ENCODE data around the gene PTRHD1. TPM values are rescaled to one million over a fixed set of nuclear protein-coding genes. Genes with fewer than 3 reads are reported as not detected.

The PTRHD1 gene, protein sequence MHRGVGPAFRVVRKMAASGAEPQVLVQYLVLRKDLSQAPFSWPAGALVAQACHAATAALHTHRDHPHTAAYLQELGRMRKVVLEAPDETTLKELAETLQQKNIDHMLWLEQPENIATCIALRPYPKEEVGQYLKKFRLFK
- total RNA-seq (10 to 100 TPM; 14.9 to 68.1 (median 21.1) TPM), polyA plus RNA-seq (10 to 100 TPM; 21.0 to 57.8 TPM)
- long read RNA-seq, donor 1, transcript PTRHD1-201 (2 exons, 1,105 nt), result major isoform, 8 of 10 reads
- long read RNA-seq, donor 1, partial matches to known transcripts, result 0 of 10 reads
- long read RNA-seq, donor 1, other reads (novel, unspliced or antisense), result 2 of 10 reads
- long read RNA-seq, donor 2, transcript PTRHD1-201 (2 exons, 1,105 nt), result major isoform, 64 of 65 reads
- long read RNA-seq, donor 2, partial matches to known transcripts, result 0 of 65 reads
- long read RNA-seq, donor 2, other reads (novel, unspliced or antisense), result 0 of 65 reads
- long read RNA-seq, donor 3, transcript PTRHD1-201 (2 exons, 1,105 nt), result major isoform, 19 of 19 reads
- long read RNA-seq, donor 3, partial matches to known transcripts, result 0 of 19 reads
- long read RNA-seq, donor 3, other reads (novel, unspliced or antisense), result 0 of 19 reads

- peak; percentile 94 to 97 (median 95) for DNase-seq
- Histone ChIP-seq H3K4me3 (peak within 1 kb of the TSS; percentile 89), H3K36me3 (no peaks in the 10 kb centered on the region), H3K27me3 (no peaks in the 10 kb centered on the region), H3K9me3 (no peaks in the 10 kb centered on the region), H3K4me1 (ENCODE audit: insufficient read depth) (peaks cover 3% of the 10 kb centered on the region), H3K27ac (peak within 1 kb of the TSS; percentile 92 to 99)
- intact Hi-C loops (cut with DNase I), result no loop called here
- 0 to 1% (median 0%) methylated on average over 71 to 74 of the region's 74 CpGs for WGBS, 3 donors
- peak; percentile 33 for TF ChIP-seq POLR2A (IDR thresholded peaks at IDR 0.05)
- no peak for TF ChIP-seq EP300 (IDR thresholded peaks at IDR 0.05)
- peak; percentile 53 to 57 (median 54) for TF ChIP-seq CTCF (IDR thresholded peaks at IDR 0.05)
Observed at GRCh38 chr2:24792874-24793760, at the start of gene PTRHD1, which contains the start of gene CENPO. TSS of gene PTRHD1 (minus strand) at chr2:24793391. CDS start at chr2:24793377, 14 bp downstream. TSS of gene CENPO (plus strand) at chr2:24793425. CDS start at chr2:24793920, 495 bp downstream.

GRCh38 chr2:24842081-24843050, 49.2 kb upstream of the PTRHD1 start:
- Histone ChIP-seq H3K4me1 (ENCODE audit: insufficient read depth) (peaks cover 3% of the 10 kb centered on the region), H3K4me3 (no peak overlapping the region), H3K27me3 (no peaks in the 10 kb centered on the region), H3K27ac (no peak overlapping the region), H3K9me3 (no peaks in the 10 kb centered on the region), H3K36me3 (no peaks in the 10 kb centered on the region)
- WGBS, 3 donors, result 92 to 94% (median 94%) methylated on average over 37 to 39 of the region's 39 CpGs
- peak in 1 of 5 donors; percentile 28 for DNase-seq
- intact Hi-C loops (cut with DNase I), result no loop called here
- no peak for TF ChIP-seq EP300 (IDR thresholded peaks at IDR 0.05)
- TF ChIP-seq POLR2A (IDR thresholded peaks at IDR 0.05), result no peak
- TF ChIP-seq CTCF (IDR thresholded peaks at IDR 0.05), result no peak

- Histone ChIP-seq H3K4me3 (no peak overlapping the region), H3K36me3 (no peaks in the 10 kb centered on the region), H3K27ac (no peak overlapping the region), H3K27me3 (no peaks in the 10 kb centered on the region), H3K9me3 (no peaks in the 10 kb centered on the region), H3K4me1 (ENCODE audit: insufficient read depth) (peaks cover 3% of the 10 kb centered on the region)
- 88 to 90% (median 89%) methylated on average over 23 to 26 of the region's 26 CpGs for WGBS, 3 donors
- DNase-seq, result no peak
- TF ChIP-seq POLR2A (IDR thresholded peaks at IDR 0.05), result no peak
- TF ChIP-seq EP300 (IDR thresholded peaks at IDR 0.05), result no peak
- TF ChIP-seq CTCF (IDR thresholded peaks at IDR 0.05), result no peak
- intact Hi-C loops (cut with DNase I), result no loop called here
Observed at GRCh38 chr2:24840962-24841945, 48.1 kb upstream of the PTRHD1 start.

Data from ovary (tissue), 10 donors.